Uterus (tissue), 2 donors: ENCODE results near the gene SOX1.

ENCODE experiments used
- POLR2A ChIP-seq, 2 donors: fragments of 450-650 bp; IDR thresholded peaks; one replicate each; pipeline ENCODE4 v1.6.1; 2016; ENCODE audit warnings: antibody characterized with exemption in 2 of 2, mild to moderate bottlenecking in 1 of 2, moderate library complexity in 1 of 2
- TF ChIP-seq, protein P1 (sequence below), 4 experiments: fragments of 200-600 bp in 2 of 4; fragments of 450-650 bp in 2 of 4; sonication (generic) in 2 of 4; IDR thresholded peaks; one replicate each; pipeline ENCODE4 v1.5.1; 2016 to 2019; ENCODE audit warnings: antibody characterized with exemption in 4 of 4, mild to moderate bottlenecking in 2 of 4, moderate library complexity in 1 of 4

DNA sequence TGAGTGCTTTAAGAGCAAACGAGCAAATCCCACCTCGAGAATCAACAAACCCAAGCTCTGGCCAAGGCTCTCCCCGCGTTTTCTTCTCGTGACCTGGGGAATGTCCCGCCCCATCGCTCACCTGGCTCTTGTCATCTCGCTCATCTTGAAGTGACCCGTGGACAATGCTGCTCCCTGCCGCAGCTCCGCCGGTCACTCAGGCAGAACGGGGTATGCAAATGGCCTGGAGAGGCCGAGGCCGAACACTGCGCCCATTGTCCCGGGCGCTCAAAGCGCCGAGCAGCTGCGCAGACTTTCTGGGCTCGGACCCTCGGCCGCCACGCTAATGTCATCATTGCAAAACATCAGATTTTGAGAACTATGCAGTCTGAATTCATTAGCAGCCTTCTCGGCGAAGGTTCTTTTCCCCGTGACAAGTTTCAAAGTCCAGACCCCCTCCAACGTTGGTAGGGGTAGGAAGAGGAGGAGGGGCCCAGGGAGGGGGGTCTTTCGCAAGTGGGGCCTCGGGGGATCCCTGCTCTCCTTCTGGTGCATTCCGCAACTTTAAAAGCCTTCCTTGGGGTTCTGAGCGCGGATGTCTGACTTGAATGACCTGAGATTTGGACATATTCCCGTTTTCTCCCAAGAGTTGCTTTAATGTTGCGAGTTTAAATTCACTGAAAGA lies 39.7 kb downstream of the SOX1 start:
- TF ChIP-seq, protein P1, sequence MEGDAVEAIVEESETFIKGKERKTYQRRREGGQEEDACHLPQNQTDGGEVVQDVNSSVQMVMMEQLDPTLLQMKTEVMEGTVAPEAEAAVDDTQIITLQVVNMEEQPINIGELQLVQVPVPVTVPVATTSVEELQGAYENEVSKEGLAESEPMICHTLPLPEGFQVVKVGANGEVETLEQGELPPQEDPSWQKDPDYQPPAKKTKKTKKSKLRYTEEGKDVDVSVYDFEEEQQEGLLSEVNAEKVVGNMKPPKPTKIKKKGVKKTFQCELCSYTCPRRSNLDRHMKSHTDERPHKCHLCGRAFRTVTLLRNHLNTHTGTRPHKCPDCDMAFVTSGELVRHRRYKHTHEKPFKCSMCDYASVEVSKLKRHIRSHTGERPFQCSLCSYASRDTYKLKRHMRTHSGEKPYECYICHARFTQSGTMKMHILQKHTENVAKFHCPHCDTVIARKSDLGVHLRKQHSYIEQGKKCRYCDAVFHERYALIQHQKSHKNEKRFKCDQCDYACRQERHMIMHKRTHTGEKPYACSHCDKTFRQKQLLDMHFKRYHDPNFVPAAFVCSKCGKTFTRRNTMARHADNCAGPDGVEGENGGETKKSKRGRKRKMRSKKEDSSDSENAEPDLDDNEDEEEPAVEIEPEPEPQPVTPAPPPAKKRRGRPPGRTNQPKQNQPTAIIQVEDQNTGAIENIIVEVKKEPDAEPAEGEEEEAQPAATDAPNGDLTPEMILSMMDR (IDR thresholded peaks at IDR 0.05), result no peak
- no peak for TF ChIP-seq POLR2A (IDR thresholded peaks at IDR 0.05)
